ENCODE data around the gene SDR39U1. TPM values are rescaled to one million over a fixed set of nuclear protein-coding genes. Genes with fewer than 3 reads are reported as not detected.

Gene SDR39U1, protein sequence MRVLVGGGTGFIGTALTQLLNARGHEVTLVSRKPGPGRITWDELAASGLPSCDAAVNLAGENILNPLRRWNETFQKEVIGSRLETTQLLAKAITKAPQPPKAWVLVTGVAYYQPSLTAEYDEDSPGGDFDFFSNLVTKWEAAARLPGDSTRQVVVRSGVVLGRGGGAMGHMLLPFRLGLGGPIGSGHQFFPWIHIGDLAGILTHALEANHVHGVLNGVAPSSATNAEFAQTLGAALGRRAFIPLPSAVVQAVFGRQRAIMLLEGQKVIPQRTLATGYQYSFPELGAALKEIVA
- total RNA-seq (2013; cell fraction: nucleolus; rRNA removed): 33.8 and 37.9 TPM in 2 replicates
- 31.7 and 32.7 TPM in 2 replicates for total RNA-seq (2014; rRNA removed)
- total RNA-seq (2014; rRNA removed; fragmentation: Illumina TruSeq; extraction: Trizol): 22.4 and 23.3 TPM in 2 replicates
- total RNA-seq (2021): 55.1 and 64.1 TPM in 2 replicates
- 36.4 TPM for polyA plus RNA-seq (2011; ENCODE audit: low read depth)
- polyA plus RNA-seq (2011; rRNA removed): 33.5 and 44.3 TPM in 2 replicates
- 69.4 and 81.6 TPM in 2 replicates for polyA plus RNA-seq (2011; cell fraction: cytosol; rRNA removed)
- 218 and 255 TPM in 2 replicates for polyA plus RNA-seq (2011; cell fraction: nucleus; rRNA removed)
- polyA plus RNA-seq (2012): 62.1 and 65.9 TPM in 2 replicates
- polyA plus RNA-seq (2014; fragmentation: Illumina TruSeq; extraction: Trizol): 27.3 and 40.1 TPM in 2 replicates
- 10 to 100 TPM; 14.0 to 26.4 TPM for polyA plus RNA-seq (2014; fragmentation: Nextera tagmentation; extraction: Ambion mirVana)
- 85.2 and 88.9 TPM in 2 replicates for polyA plus RNA-seq (2014; rRNA removed)
- 10 to 100 TPM; 83.7 to 89.3 TPM for polyA plus RNA-seq (2016; fragmentation: Nextera tagmentation; extraction: Ambion mirVana)
- 16.8 and 20.7 TPM in 2 replicates for polyA minus RNA-seq (2011; rRNA and poly(A)+ RNA removed)
- 10.0 and 10.3 TPM in 2 replicates for polyA minus RNA-seq (2011; cell fraction: cytosol; rRNA and poly(A)+ RNA removed)
- 37.4 and 48.4 TPM in 2 replicates for polyA minus RNA-seq (2011; cell fraction: nucleus; rRNA and poly(A)+ RNA removed)
- percentile 91 among the genes with signal in this experiment for Bru-seq, nascent RNA
- percentile 83 among the genes with signal in this experiment for BruChase-seq, experiment 1, labeled RNA remaining after a 6-hour chase
- percentile 81 among the genes with signal in this experiment for BruChase-seq, experiment 2, labeled RNA remaining after a 2-hour chase
- long read RNA-seq, experiment 1, transcript SDR39U1-201 (6 exons, 1,233 nt): major isoform, 9 of 30 reads
- long read RNA-seq, experiment 1, transcript SDR39U1-203 (5 exons, 1,507 nt): minor isoform, 8 of 30 reads
- long read RNA-seq, experiment 1, partial matches to known transcripts: 1 of 30 reads
- long read RNA-seq, experiment 1, other reads (novel, unspliced or antisense): 5 of 30 reads
- long read RNA-seq, experiment 2, transcript SDR39U1-203 (5 exons, 1,507 nt): minor isoform, 8 of 41 reads
- long read RNA-seq, experiment 2, transcript SDR39U1-201 (6 exons, 1,233 nt): major isoform, 16 of 41 reads
- long read RNA-seq, experiment 2, partial matches to known transcripts: 2 of 41 reads
- long read RNA-seq, experiment 2, other reads (novel, unspliced or antisense): 12 of 41 reads

GRCh38 chr14:24442240-24443052 lies at the start of gene SDR39U1:
Gene SDR39U1, minus strand, starts transcription at chr14:24442776. Its CDS starts 7 bp downstream, at chr14:24442769.
- H4K20me1 ChIP-seq (ENCODE audit: control insufficient read depth, insufficient read depth): no peaks in the 10 kb centered on the region
- H2AFZ ChIP-seq (ENCODE audit: control insufficient read depth, low read depth, low read length): peak within 1 kb of the TSS; percentile 89
- peak within 1 kb of the TSS; percentile 96 for H3K4me2 ChIP-seq (ENCODE audit: control insufficient read depth, insufficient read depth)
- H3K27me3 ChIP-seq (replicated peaks in 1 of 2; ENCODE audit: control insufficient read depth in 2 of 2, insufficient read depth in 2 of 2, low read length in 1 of 2): no peaks in the 10 kb centered on the region
- H3K79me2 ChIP-seq (ENCODE audit: control insufficient read depth, insufficient read depth, low read length): peaks cover 19% of the 10 kb centered on the region
- DNase-seq (ENCODE audit: low read depth, low spot score): peak; percentile 99
- H3K4me3 ChIP-seq: peak within 1 kb of the TSS; percentile 93
- ChIA-PET POLR2A (interaction anchor here (0.6 to 4.5 kb wide), 8 partner anchors 12 to 269 kb away, joined by 3 to 38 read pairs (median 5); partner anchors contain the start of genes CBLN3, KHNYN, RIPK3 and TINF2), SMC1A (ENCODE audit: uncharacterized antibody, unreplicated experiment) (interaction anchor here (0.6 to 3.3 kb wide), 6 partner anchors 12 to 829 kb away, joined by 3 to 17 read pairs (median 4); partner anchors contain the start of genes CBLN3, KHNYN and RABGGTA), CTCF (interaction anchor here (0.7 to 11.4 kb wide), 10 partner anchors 11 to 195 kb away, joined by 3 to 220 read pairs (median 4); partner anchors contain the start of genes ADCY4, CIDEB, KHNYN and RIPK3), RAD21 (ENCODE audit: unreplicated experiment) (interaction anchor here (1.0 to 3.6 kb wide), 5 partner anchors 12 to 200 kb away, joined by 3 to 36 read pairs (median 7); partner anchors contain the start of genes CIDEB, KHNYN and TINF2)
- peak; percentile 100 for FAIRE-seq
- whole genome bisulfite sequencing (ENCODE audit: insufficient coverage, insufficient replicate concordance, low lambda C conversion rate, missing lambda C conversion rate): under 1% methylated on average over 52 of the region's 52 CpGs
- H3K4me1 ChIP-seq (ENCODE audit: control insufficient read depth, insufficient read depth, low read length): peaks cover 6% of the 10 kb centered on the region
- BruUV-seq (replicated peaks): TSS peak; percentile 78
- in situ Hi-C loops (cut with MboI): no loop called here
- ATAC-seq: peak; percentile 93
- H3K36me3 ChIP-seq (ENCODE audit: control insufficient read depth in 2 of 2, insufficient read depth in 2 of 2, low read length in 1 of 2): peaks cover 6 to 15% of the 10 kb centered on the region in 2 experiments
- intact Hi-C loops (cut with micrococcal nuclease; ENCODE audit: unreplicated experiment): loop anchor here (1.0 kb wide), 1 partner anchor 328 kb away; the partner anchor contains the start of genes DCAF11 and NRL
- no peaks in the 10 kb centered on the region for H3K9me3 ChIP-seq (replicated peaks; ENCODE audit: control insufficient read depth, insufficient read depth, low read length)
- peak within 1 kb of the TSS; percentile 96 for H3K27ac ChIP-seq (ENCODE audit: control insufficient read depth, insufficient read depth)
- peak within 1 kb of the TSS; percentile 94 for H3K9ac ChIP-seq (ENCODE audit: control insufficient read depth, insufficient read depth, low read length)
- 0 out of 3 replicates have a peak, but pooled peaks have one; percentile 11 for TF ChIP-seq POU2F2 (IDR thresholded peaks at IDR 0.05; ENCODE audit: borderline replicate concordance, low read depth, low read length)
- no peak for TF ChIP-seq RBBP5 (conservative IDR thresholded peaks at IDR 0.05)
- TF ChIP-seq, protein P1, sequence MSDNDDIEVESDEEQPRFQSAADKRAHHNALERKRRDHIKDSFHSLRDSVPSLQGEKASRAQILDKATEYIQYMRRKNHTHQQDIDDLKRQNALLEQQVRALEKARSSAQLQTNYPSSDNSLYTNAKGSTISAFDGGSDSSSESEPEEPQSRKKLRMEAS (IDR thresholded peaks at IDR 0.05; ENCODE audit: low read depth, low read length): peak; percentile 50; the same call in 1 of the 2 replicates
- peak; percentile 64; the same call in 1 of the 2 replicates for TF ChIP-seq ZNF687 (IDR thresholded peaks at IDR 0.05)
- TF ChIP-seq RAD51 (IDR thresholded peaks at IDR 0.05): peak; percentile 85
- TF ChIP-seq BACH1 (IDR thresholded peaks at IDR 0.05; ENCODE audit: borderline replicate concordance): no peak
- TF ChIP-seq SUZ12 (IDR thresholded peaks at IDR 0.05; ENCODE audit: unreplicated experiment): no peak
- peak; percentile 56; the same call in 1 of the 2 replicates for TF ChIP-seq ATF3 (IDR thresholded peaks at IDR 0.05; ENCODE audit: borderline replicate concordance, extremely low read depth, low read depth, low read length)
- 0 out of 4 replicates have a peak, but pooled peaks of 1 of the 2 experiments have one; percentile 61 for TF ChIP-seq SRF (IDR thresholded peaks at IDR 0.05; ENCODE audit: low read depth in 2 of 2, low read length in 2 of 2)
- peak; percentile 77 for TF ChIP-seq SMAD5 (IDR thresholded peaks at IDR 0.05; ENCODE audit: low read depth)
